HG03103 (cell line): Measurements from ENCODE around the gene NSUN4.
"Not testable (repeated sequence)": the region's sequence is repeated elsewhere in the genome, so short reads cannot be mapped to it uniquely, and the experiment has no call there.

ENCODE experiments used
- ATAC-seq: cut with Tn5 transposase; IDR thresholded peaks from one replicate; pipeline ENCODE4 v1.9.1; 2021; ENCODE audit warnings: low read depth; ENCODE audit not compliant: unreplicated experiment

The NSUN4 gene

DNA sequence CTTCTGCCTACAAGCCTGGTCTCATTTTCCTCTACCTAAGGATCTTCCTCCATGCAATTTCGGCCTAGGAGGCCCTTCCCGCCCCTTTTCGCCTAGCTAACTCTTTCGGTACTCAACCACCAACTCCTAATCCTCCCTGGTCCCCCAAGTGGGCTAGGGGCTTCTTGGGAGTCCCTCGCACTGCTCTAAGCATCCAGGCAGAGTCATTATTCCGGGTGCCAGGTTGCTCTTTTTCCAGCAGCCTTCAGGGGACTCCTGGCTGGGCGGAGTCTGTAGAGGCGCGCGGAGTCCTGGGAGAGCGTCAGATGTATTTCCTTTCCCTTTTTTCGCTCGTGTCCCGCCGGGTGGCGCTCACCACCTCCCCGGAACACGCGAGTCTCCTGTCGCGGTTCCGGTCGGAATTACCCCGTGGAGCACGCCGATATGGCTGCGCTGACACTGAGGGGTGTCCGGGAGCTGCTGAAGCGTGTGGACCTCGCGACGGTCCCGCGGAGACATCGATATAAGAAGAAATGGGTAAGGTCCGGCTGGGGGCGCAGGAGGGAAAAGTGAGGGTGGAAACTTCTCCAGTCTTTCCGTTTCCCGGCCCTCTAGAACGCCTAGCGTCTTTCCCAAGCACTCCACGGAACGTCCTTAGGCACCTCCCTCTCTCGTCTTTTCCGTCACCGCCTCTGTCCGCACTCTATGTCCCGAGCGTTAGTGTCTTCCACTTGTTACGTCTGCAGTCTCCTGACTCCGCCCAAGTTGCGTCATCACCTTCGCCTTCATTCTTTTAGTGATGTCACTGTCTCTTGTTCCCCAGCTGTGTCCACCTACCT is at the start of gene NSUN4:
Gene NSUN4, plus strand, starts transcription at position 404 of the 818 bp plus-strand sequence. Its CDS starts 20 bp downstream, at position 424.
- ATAC-seq: peak; percentile 57

DNA sequence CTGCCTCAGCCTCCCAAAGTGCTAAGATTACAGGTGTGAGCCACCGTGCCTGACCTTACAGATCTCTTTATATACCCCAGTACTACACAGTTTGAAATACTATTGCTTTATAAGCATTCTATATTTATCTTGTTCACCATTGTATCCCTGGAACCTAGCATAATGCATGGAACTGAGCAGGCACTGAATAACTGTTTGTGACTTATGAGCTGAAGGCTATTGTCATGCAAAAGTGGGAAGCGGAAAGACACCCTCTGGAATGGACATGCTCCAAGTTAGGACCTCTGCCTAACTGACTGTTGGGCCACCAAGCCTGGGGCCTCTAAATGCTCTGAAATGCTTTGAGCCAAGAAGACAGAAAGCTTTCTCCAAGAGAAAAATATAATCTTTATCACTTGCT is 45.3 kb upstream of the NSUN4 start:
- no peak for ATAC-seq

DNA sequence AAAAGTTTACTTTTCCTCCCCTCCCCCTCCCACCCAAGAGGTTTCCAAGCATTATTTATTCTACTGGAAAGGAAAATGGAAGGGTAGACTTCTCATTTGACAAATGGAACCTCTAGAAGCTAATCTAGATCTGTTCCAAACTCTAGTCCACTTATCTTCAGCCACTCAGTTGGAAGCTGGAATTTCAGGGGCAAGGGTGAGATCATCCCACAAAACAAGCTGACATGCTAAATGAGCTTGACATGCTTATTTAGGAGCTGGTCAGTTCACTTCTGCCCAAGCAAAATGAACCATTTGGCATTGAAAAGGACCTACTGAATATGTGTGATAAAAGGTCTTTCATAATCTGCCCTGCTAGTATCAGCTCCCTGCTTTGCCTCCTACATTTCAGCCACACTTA is 42.2 kb upstream of the NSUN4 start:
- ATAC-seq: no peak

DNA sequence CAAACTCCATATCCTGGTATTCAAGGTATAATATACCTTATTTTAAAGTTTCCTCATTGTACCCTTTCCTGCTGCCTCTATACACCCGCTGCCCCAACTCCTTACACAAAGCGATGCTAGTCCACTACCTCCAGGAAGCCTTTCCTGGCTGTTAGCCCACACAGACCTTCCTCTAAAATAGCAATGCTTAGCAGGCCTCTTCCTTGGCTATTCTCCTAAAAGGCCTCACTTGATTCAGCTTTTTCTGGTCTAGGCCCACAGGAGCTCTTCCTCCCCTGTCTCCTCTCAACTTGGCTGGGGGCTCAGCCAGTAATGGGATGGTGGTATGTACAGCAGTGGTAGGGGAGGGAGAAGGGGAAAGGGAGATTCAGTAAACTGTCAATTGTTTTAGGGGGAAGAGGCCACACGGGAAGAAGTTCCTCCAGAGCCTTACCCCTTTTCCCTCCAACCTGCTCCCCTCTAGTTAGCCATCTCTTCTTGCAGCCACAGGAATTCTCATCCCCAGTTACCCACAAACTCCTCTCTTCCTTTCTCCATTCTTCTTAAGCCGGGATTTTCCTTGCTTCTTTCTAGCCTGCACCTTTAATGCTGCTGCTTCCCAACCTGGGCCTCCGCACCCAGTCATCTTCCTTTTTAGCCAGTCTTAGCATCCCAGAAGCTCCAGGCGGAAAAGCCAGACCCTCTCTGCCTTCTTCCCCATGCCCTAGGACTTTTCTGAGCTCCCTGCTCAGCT is 39.8 kb upstream of the NSUN4 start:
- ATAC-seq: no peak

DNA sequence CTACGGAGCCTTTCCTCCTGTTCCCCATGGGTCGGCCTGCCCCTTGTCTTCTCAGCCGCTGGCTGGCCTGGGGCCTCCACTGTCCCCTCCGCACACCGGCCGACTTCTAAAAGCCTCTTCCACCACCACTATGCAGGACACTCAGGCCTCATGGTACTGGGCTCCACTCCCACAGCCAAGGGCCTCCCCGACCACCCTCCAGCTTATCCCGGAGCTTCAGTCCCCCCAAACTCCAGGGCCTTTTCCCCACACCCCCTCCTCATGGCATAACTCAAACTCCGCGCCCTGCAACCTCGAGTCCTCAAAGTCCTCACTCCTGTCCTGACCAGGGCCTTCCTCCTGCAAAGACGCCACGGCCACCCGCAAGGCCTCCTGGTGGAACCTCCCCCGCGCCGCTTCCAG is 39.2 kb upstream of the NSUN4 start:
- no peak for ATAC-seq

DNA sequence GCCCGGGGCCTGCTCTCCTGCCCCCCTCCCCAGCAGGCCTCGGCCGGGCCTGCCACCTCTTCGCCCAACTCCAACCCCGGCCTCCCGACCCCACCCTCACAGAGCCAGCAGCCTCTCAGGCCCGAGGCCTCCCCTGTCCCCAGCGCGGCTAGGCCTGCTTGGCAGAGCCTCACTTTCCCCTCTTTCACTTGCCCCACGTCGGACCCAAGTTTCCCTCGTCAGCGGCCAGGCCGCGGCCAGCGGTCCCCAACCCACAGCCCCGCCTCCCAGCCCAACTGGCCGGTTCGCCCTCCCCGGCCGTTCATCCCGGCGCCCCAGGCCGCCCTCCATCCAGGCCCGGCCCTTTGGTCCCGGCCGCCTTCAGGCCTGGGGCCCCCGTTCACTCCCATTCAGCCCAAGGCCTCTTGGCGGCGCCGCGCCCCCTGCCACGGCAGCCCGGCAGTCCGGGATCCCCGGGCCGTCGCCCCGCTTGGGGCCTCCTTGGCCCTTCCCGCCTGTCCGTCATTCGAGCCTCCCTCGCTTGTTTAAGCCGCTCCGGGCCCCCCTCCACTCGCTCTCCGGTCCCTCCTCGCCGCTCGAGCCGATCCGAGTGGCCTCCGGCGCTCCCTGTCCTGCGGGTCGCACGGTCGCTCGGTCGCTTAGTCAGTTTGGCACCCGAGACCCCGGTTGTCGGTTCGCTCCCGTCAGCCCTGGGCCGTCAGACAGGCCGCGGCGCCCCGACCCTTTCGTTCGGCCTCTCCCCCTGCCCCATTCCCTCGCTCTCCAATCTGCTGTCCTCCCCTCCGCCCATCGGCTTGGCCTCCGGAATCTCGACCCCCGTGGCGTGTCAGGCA is 38.6 kb upstream of the NSUN4 start:
- no peak for ATAC-seq

DNA sequence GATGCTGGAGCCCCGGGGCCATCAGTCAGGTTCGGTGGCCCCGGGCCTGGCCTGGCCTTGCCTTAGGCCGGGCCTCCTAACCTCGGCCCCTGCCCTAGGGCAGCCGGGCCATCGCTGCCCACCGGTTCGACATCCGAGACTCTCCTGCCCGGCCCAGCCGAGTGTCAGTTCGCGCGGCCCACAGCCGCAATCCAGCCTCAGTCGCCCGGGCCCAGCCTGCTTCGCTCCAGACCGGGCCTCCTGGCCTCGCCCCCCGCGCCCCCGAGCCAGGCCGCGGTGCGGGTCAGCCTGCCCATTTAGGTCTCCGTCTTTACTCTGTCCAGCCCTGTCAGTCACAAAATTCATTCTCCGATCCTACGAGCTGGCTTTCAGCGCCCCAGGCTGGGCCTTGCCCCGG is 38.0 kb upstream of the NSUN4 start:
- ATAC-seq: peak; percentile 4

DNA sequence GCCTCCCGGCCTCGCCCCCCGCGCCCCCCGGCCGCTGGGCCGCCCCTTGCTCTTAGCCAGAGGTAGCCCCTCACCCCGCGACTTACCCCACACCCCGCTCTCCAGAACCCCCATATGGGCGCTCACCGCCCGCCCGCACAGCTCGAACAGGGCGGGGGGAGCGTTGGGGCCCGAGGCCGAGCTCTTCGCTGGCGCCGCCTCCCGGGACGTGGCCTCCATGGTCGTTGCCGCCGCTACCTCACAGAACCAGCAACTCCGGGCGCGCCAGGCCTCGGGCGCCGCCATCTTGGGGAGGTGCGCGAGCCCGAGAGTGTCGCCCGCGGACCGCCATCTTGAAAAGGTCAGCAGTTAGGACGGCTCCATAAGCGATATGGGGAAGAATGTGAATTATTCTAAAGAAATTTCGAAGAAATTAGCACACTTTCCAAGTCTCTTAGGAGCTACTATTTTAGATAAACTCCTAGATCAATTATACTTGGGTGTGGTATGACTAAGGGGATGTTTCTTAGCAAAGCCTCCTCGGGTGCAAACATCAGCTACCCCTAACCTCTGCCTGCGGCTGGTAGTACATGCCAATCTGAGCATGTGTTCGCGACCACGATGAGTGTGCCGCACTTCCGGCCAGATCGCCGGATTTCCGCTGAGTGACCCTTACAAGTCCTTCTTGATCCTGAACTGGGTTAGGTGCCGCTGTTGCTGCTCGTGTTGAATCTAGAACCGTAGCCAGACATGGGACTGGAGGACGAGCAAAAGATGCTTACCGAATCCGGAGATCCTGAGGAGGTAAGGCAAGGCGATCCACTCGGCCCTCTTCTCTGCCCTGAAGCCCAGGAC is 37.4 kb upstream of the NSUN4 start, which contains the start of the genes LRRC41 and UQCRH:
Gene LRRC41, minus strand, starts transcription at position 579 of the 834 bp plus-strand sequence. Its CDS starts 294 bp downstream, at position 285.
Gene UQCRH, plus strand, starts transcription at position 661 of the 834 bp plus-strand sequence. Its CDS starts 69 bp downstream, at position 730.
- ATAC-seq: peak; percentile 69

DNA sequence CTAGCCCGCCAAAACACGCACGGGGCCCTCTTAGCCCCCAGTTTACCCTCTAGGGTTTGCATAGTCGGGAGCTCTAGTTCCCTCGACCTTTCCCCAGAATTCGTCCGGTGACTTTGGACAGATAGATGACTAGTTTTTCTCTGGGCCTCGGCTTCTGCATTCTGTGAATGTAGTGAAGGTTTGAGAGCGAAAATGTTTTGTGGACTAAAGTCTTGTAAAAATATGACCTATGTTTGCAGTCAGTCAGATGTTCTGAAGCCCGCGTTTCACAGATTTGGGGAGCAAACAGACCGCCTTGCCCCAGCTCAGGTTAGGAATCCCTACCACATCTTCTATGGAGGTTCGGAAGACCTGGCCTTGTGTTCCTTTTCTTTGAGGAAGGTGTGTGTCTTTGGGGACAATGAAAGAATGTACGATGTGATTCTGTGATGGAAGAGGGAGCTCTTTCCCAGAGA is 36.7 kb upstream of the NSUN4 start:
- ATAC-seq: no peak

DNA sequence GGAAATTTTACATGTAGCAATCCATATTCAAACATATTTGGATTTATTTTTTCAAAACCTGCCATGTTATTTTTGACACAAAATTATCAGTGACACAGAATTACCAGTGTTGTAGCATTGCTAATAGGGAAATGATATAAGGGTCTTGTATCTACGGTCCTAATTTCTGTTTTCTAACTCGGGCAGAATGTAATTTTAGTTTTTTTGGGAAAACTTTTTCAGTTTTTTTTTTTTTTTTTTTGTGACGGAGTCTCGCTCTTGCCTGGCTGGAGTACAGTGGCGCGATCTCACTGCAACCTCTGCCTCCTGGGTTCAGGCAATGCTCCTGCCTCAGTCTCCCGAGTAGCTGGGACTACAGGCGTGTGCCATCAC is 34.5 kb upstream of the NSUN4 start:
- ATAC-seq: no peak

DNA sequence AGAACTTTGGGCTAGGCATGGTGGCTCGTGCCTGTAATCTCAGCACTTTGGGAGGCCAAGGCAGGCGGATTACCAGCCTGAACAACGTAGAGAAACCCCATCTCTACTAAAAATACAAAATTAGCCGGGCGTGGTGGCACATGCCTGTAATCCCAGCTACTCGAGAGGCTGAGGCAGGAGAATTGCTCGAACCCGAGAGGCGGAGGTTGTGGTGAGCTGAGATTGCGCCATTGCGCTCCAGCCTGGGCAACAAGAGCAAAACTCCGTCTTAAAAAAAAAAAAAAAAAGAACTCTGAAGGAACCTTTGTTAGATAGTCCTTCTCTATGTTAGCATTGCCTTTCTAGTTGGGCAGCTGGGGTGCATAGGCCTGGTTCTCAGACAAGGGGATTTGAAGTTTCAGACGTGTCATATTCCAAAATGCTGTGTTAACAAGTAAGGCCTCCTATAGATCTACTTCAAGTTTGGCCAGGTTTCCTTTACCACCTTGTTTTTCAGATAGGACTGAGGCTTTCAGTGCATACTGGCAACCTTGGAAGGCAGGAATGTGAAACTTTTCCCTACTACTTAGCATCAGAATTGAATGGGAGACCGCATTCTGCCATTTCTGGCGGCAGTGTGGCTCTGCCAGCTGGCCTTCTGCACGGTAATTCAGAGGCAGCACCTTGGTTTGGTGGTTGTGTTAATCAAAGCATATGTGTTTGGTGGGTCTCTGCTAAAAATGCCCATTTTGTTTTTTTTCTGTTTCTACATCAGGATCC is 31.0 kb upstream of the NSUN4 start:
- ATAC-seq: no peak

DNA sequence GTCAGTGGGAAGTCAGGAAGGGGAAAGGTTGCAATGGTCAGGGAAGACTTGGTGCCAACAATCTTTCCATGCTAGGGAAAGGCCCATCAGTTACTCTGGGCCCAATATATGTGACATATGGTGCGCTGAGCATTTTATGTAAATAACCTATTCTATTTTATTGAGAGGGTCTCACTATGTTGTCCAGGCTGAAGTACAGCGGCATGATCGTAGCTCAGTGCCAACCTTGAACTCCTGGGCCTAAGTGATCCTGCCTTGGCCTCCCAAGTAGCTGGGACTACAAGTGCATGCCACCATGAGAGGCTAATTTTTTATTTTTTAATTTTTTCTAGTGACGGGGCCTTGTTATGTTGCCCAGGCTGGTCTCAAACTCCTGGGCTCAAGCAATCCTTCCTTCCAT is 30.3 kb upstream of the NSUN4 start:
- no peak for ATAC-seq

DNA sequence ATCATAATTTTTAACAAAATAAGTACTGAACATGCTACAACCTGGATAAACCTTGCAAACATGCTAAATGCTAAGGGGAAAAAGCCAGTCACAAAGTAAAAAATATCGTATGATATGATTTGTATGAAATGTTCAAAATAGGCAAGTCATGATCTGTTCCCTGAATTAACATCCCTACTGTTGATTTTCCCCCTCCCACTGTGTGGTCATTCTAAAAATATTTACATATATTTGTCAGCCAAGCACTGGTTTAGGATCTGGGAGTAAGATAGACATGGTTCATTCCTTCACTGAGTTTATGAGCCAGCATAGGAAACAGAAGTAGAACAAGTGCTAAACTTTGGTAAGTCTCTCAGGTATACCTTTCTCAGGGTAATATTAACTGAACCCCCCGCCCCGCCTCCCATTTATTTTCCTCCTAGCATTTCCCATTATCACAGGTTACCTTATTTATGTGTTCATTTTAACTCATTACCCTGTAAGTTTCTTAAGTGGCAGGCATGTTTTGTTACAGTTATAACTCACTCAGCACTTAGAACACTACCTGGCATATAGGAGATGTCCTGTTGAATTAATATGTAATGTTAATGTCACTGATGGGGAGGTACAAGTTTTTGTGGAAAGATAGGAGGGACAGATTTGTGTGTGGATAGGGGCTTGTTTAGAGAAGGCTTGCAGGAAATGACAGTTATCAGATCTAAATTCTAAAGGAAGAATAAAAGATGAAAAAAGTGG is 24.8 kb upstream of the NSUN4 start:
- no peak for ATAC-seq

DNA sequence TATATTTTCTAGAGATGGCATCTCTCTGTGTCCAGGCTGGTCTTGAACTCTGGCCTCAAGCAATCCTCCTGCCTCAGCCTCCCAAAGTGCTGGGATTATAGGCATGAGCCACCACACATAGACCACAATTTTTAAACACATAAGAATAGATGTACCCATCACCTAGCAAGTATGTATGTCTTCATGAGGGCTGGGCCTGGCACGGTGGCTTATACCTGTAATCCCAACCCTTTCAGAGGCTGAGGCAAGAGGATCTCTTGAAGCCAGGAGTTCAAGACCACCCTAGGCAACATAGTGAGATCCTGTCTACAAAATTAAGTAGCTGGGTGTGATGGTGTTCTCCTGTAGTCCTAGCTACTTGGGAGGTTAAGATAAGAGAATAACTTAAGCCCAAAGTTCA is 23.3 kb upstream of the NSUN4 start:
- ATAC-seq: no peak

DNA sequence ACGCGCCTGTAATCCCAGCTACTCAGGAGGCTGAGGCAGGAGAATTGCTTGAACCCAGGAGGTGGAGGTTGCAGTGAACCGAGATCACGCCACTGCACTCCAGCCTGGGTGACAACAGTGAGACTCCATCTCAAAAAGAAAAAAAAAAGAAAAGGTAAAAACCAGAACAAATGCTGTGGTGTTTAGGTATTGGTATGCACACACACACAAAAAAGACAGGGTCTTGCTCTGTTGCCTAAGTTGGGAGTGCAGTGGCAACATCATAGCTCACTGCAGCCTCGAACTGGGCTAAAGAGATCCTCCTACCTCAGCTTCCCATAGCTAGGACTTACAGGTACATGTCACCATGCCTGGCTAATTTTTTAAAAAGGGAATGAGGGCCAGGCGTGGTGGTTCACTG is 21.3 kb upstream of the NSUN4 start:
- not testable (repeated sequence) for ATAC-seq

DNA sequence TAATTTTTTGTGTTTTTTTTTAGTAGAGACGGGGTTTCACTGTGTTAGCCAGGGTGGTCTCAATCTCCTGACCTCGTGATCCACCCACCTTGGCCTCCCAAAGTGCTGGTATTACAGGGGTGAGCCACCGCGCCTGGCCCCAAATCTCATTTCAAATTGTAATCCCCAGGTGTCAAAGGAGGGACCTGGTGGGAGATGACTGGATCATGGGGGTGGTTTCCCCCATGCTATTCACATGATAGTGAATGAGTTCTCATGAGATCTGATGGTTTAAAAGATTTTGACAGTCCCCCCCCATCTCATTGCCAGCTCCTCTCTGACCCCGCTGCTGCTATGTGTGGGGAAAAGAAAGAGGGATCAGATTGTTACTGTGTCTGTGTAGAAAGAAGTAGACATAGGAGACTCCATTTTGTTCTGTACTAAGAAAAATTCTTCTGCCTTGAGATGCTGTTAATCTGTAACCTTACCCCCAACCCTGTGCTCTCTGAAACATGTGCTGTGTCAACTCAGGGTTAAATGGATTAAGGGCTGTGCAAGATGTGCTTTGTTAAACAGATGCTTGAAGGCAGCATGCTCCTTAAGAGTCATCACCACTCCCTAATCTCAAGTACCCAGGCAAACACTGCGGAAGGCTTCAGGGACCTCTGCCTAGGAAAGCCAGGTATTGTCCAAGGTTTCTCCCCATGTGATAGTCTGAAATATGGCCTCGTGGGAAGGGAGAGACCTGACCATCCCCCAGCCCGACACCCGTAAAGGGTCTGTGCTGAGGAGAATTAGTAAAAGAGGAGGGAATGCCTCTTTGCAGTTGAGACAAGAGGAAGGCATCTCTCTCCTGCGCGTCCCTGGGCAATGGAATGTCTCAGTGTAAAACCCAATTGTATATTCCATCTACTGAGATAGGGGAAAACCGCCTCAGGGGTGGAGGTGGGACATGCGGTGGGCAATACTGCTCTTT is 20.4 kb upstream of the NSUN4 start:
- not testable (repeated sequence) for ATAC-seq

DNA sequence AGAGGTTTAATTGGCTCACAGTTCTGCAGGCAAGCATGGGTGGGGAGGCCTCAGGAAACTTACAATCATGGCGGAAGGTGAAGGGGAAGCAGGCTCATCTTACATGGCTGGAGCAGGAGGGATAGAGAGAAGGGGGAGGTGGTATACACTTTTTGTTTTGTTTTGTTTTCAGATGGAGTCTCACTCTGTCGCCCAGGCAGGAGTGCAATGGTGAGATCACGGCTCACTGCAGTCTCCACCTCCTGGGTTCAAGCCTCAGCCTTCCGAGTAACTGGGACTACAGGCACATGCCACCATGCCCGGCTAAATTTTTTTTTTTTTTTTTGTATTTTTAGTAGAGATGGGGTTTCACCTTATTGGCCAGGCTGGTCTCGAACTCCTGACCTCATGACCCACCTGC is 18.4 kb upstream of the NSUN4 start:
- not testable (repeated sequence) for ATAC-seq
